ENCODE measurements around the gene TERT. TPM values are rescaled to one million over a fixed set of nuclear protein-coding genes. Genes with fewer than 3 reads are reported as not detected.

Gene TERT
- total RNA-seq, 1 experiment from 2014 or later, result 0.80 TPM

DNA sequence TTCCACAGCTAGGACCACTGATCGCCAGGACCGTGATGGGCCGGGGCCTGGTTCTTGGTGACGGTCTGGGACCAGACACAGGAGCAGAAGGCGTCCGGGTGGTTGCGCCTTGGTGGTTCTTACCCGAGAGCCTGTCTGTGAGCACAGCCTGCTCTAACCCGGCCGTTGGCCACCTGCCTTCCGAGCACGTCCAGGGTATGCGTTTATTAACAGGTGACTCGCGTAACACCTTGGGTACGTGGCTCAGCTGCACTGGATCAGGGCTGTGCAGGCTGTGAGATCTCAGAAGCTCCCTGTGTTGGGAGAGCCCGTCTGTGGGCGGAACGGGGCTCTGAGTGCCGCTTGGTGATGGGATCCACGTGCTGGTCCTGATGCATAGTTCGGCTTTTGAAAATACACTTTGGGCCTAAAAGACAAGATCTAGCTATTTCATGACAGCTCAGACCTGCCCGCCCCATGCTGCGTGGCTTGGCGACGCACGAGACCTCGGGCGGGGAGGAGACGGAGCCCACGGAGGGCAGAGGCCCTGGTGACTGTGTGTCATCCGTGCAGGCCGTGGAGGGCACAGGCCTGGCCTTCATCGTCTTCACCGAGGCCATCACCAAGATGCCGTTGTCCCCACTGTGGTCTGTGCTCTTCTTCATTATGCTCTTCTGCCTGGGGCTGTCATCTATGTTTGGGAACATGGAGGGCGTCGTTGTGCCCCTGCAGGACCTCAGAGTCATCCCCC lies 76.4 kb downstream of the TERT start:
- H3K4me1 ChIP-seq (ENCODE audit: insufficient read depth, low read length), result no peaks in the 10 kb centered on the region
- ChIA-PET POLR2A (ENCODE audit: unreplicated experiment) (no interaction called here), CTCF (no interaction called here)
- H3K9me2 ChIP-seq (replicated peaks; ENCODE audit: low read length), result no peaks in the 10 kb centered on the region
- H3K79me2 ChIP-seq (ENCODE audit: low read length), result no peaks in the 10 kb centered on the region
- H3K27ac ChIP-seq (ENCODE audit: low read length), result no peak overlapping the region
- H3F3A ChIP-seq (ENCODE audit: low read length, unreplicated experiment), result no peaks in the 10 kb centered on the region
- no peaks in the 10 kb centered on the region for H3K9me3 ChIP-seq (ENCODE audit: low read length)
- intact Hi-C loops (cut with micrococcal nuclease), result no loop called here
- H3K27me3 ChIP-seq (ENCODE audit: low read length), result no peaks in the 10 kb centered on the region; the same call in 1 of the 2 replicates
- ATAC-seq (no peak), DNase-seq (no peak)
- no peak overlapping the region for H2AFZ ChIP-seq (ENCODE audit: low read length)
- no peak overlapping the region for H3K4me2 ChIP-seq (ENCODE audit: low read length)
- BruUV-seq (replicated peaks), result no TSS peak
- H3K9ac ChIP-seq (ENCODE audit: low read length), result no peak overlapping the region
- no peaks in the 10 kb centered on the region for H4K20me1 ChIP-seq (ENCODE audit: low read length)
- H3K4me3 ChIP-seq (ENCODE audit: low read length), result no peak overlapping the region
- TF ChIP-seq EZH2phosphoT487 (IDR thresholded peaks at IDR 0.05; ENCODE audit: borderline replicate concordance, low read length) (no peak), EZH2 (IDR thresholded peaks at IDR 0.05; ENCODE audit: low read length, unreplicated experiment) (no peak)
- TF ChIP-seq, protein P1, sequence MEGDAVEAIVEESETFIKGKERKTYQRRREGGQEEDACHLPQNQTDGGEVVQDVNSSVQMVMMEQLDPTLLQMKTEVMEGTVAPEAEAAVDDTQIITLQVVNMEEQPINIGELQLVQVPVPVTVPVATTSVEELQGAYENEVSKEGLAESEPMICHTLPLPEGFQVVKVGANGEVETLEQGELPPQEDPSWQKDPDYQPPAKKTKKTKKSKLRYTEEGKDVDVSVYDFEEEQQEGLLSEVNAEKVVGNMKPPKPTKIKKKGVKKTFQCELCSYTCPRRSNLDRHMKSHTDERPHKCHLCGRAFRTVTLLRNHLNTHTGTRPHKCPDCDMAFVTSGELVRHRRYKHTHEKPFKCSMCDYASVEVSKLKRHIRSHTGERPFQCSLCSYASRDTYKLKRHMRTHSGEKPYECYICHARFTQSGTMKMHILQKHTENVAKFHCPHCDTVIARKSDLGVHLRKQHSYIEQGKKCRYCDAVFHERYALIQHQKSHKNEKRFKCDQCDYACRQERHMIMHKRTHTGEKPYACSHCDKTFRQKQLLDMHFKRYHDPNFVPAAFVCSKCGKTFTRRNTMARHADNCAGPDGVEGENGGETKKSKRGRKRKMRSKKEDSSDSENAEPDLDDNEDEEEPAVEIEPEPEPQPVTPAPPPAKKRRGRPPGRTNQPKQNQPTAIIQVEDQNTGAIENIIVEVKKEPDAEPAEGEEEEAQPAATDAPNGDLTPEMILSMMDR (conservative IDR thresholded peaks at IDR 0.05; ENCODE audit: low read depth, low read length), result no peak
- no peaks in the 10 kb centered on the region for H3K36me3 ChIP-seq (ENCODE audit: low read depth, low read length)

DNA sequence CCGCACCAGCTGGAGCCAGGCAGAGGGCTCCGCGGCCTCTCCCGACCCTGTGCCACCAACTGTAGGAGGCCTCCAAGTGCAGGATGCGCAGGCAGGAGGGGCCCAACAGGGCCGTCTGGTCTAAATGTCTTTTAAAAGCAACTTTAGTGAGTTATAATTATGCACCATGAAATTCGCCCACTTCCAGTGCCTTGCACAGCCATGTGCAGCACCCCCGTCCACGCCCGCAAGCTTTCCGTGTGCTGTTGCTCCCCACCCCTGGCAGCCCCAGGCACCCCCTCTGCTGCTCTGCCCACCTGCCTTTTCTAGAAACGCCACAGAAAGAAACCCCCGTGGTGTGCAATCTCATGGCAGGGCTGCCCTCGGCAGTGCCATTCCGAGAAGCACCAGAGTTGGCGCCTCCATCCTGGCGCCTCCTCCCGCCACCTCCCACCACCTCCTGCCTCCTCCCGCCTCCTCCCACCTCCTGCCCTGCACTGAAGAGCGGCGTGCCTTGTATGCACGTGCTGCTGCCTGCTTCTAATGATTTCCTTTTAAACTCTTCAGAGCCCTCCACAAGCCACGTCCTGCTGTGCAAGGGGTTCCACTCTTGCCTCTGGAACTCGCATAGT lies 77.2 kb downstream of the TERT start:
- H3K9me3 ChIP-seq (ENCODE audit: low read length), result no peaks in the 10 kb centered on the region
- CTCF ChIA-PET, result no interaction called here
- no peak overlapping the region for H2AFZ ChIP-seq (ENCODE audit: low read length)
- no peaks in the 10 kb centered on the region for H4K20me1 ChIP-seq (ENCODE audit: low read length)
- POLR2A ChIA-PET (ENCODE audit: unreplicated experiment), result no interaction called here
- no peaks in the 10 kb centered on the region for H3K79me2 ChIP-seq (ENCODE audit: low read length)
- DNase-seq, result no peak
- no peak overlapping the region for H3K9ac ChIP-seq (ENCODE audit: low read length)
- no TSS peak for BruUV-seq (replicated peaks)
- H3K4me2 ChIP-seq (ENCODE audit: low read length), result no peak overlapping the region
- ATAC-seq, result no peak
- no peaks in the 10 kb centered on the region for H3F3A ChIP-seq (ENCODE audit: low read length, unreplicated experiment)
- no peak for TF ChIP-seq EZH2 (IDR thresholded peaks at IDR 0.05; ENCODE audit: low read length, unreplicated experiment)
- TF ChIP-seq, protein P1 (conservative IDR thresholded peaks at IDR 0.05; ENCODE audit: low read depth, low read length), result no peak
- no peak for TF ChIP-seq EZH2phosphoT487 (IDR thresholded peaks at IDR 0.05; ENCODE audit: borderline replicate concordance, low read length)
- no peaks in the 10 kb centered on the region; the same call in 1 of the 2 replicates for H3K27me3 ChIP-seq (ENCODE audit: low read length)
- H3K36me3 ChIP-seq (ENCODE audit: low read depth, low read length), result no peaks in the 10 kb centered on the region
- no peak overlapping the region for H3K27ac ChIP-seq (ENCODE audit: low read length)
- no peaks in the 10 kb centered on the region for H3K4me1 ChIP-seq (ENCODE audit: insufficient read depth, low read length)
- intact Hi-C loops (cut with micrococcal nuclease), result no loop called here
- H3K4me3 ChIP-seq (ENCODE audit: low read length), result no peak overlapping the region
- no peaks in the 10 kb centered on the region for H3K9me2 ChIP-seq (replicated peaks; ENCODE audit: low read length)

DNA sequence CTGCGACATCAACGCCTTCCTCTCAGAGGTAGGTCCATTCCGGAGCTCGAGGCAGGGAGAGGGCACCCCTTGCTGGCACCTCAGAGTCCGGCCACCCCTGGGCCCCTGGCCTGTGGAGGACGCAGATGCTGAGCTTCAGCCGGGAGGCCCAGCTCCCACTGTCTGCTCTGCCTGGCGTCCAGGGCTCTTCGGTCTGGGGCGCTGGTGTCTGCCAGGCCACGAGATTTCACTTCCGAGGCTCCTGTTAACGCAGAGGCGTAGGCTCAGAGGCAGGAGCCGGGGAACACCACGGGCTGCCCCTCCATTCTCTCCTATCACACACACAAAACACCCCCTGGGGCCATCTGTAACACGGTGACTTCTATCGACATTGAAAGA lies 78.0 kb downstream of the TERT start:
- no peaks in the 10 kb centered on the region for H3K9me3 ChIP-seq (ENCODE audit: low read length)
- no peaks in the 10 kb centered on the region; the same call in 1 of the 2 replicates for H3K27me3 ChIP-seq (ENCODE audit: low read length)
- no peak for ATAC-seq

More for the DNA sequence above, 78.0 kb downstream of the TERT start:
- intact Hi-C loops (cut with micrococcal nuclease), result no loop called here
- H3K79me2 ChIP-seq (ENCODE audit: low read length), result no peaks in the 10 kb centered on the region
- H3K4me3 ChIP-seq (ENCODE audit: low read length), result no peak overlapping the region
- H3K9ac ChIP-seq (ENCODE audit: low read length), result no peak overlapping the region
- no peak overlapping the region for H2AFZ ChIP-seq (ENCODE audit: low read length)
- H3K27ac ChIP-seq (ENCODE audit: low read length), result no peak overlapping the region
- BruUV-seq (replicated peaks), result no TSS peak
- no peaks in the 10 kb centered on the region for H4K20me1 ChIP-seq (ENCODE audit: low read length)
- H3K9me2 ChIP-seq (replicated peaks; ENCODE audit: low read length), result no peaks in the 10 kb centered on the region
- no peak overlapping the region for H3K4me2 ChIP-seq (ENCODE audit: low read length)
- no peaks in the 10 kb centered on the region for H3K36me3 ChIP-seq (ENCODE audit: low read depth, low read length)
- DNase-seq, result no peak
- H3K4me1 ChIP-seq (ENCODE audit: insufficient read depth, low read length), result no peaks in the 10 kb centered on the region
- ChIA-PET POLR2A (ENCODE audit: unreplicated experiment) (no interaction called here), CTCF (no interaction called here)
- no peaks in the 10 kb centered on the region for H3F3A ChIP-seq (ENCODE audit: low read length, unreplicated experiment)
- TF ChIP-seq EZH2 (IDR thresholded peaks at IDR 0.05; ENCODE audit: low read length, unreplicated experiment) (no peak), EZH2phosphoT487 (IDR thresholded peaks at IDR 0.05; ENCODE audit: borderline replicate concordance, low read length) (no peak)
- TF ChIP-seq, protein P1 (conservative IDR thresholded peaks at IDR 0.05; ENCODE audit: low read depth, low read length), result no peak

All from PC-3 (cell line).